Neutrophil (primary cell): ENCODE measurements around the gene KLHDC7B.
A peak's percentile ranks its signal among the peaks of the same experiment; 100 is the strongest.

Source experiments
- H3K27ac ChIP-seq: fragments of 200-600 bp; sonication (generic); 2 replicates; pipeline ENCODE4 v1.5.1; 2016; ENCODE audit warnings: mild to moderate bottlenecking, moderate library complexity
- H3K27me3 ChIP-seq: fragments of 200-600 bp; sonication (generic); 2 replicates; pipeline ENCODE4 v1.6.0; 2016; ENCODE audit warnings: mild to moderate bottlenecking
- H3K36me3 ChIP-seq: fragments of 200-600 bp; sonication (generic); 2 replicates; pipeline ENCODE4 v1.5.1; 2017
- H3K4me1 ChIP-seq, 2 experiments: fragments of 200-600 bp in 1 of 2; sonication (generic) in 1 of 2; 1 replicate in 1 of 2; 2 replicates in 1 of 2; pipeline versions ENCODE4 v1.5.1 to v1.6.1; 2013 to 2016; ENCODE audit warnings: low read depth in 1 of 2, low read length in 1 of 2, mild to moderate bottlenecking in 1 of 2, moderate library complexity in 1 of 2; ENCODE audit not compliant: control insufficient read depth in 1 of 2, insufficient read depth in 1 of 2
- H3K4me3 ChIP-seq, 2 experiments: fragments of 200-600 bp in 1 of 2; sonication (generic) in 1 of 2; 1 replicate in 1 of 2; 2 replicates in 1 of 2; pipeline ENCODE4 v1.5.1; 2013 to 2016; ENCODE audit warnings: low read depth in 1 of 2, low read length in 1 of 2, mild to moderate bottlenecking in 1 of 2, moderate library complexity in 1 of 2
- H3K9me3 ChIP-seq: fragments of 200-600 bp; sonication (generic); 2 replicates; pipeline ENCODE4 v1.5.1; 2016
- TF ChIP-seq, protein P1 (sequence below): fragments of 200-600 bp; sonication (generic); IDR thresholded peaks from 2 replicates; pipeline ENCODE4 v1.5.1; 2016; ENCODE audit warnings: antibody characterized with exemption

Gene KLHDC7B

DNA sequence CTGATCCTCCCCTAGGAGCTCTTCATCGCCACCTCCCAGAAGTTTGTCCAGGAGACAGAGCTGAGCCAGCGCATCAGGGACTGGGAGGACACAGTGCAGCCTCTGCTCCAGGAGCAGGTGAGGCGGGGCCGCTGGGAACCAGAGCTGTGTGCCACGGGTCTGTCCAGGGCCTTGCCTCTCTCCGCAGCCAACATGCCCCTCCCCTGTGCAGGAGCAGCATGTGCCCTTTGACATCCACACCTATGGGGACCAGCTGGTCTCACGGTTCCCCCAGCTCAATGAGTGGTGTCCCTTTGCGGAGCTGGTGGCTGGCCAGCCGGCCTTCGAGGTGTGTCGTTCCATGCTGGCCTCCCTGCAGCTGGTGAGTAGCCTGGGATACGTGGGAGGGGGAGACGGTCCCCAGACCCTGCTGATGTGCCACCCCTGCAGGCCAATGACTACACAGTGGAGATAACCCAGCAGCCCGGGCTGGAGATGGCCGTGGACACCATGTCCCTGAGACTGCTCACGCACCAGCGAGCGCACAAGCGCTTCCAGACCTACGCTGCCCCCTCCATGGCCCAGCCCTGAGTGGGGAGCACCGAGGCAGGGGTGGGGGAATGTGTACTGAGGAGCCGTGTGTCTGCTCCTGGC, 22.8 kb upstream of the KLHDC7B start:
- Histone ChIP-seq H3K9me3 (no peaks in the 10 kb centered on the region), H3K4me3 (no peak overlapping the region), H3K27me3 (no peaks in the 10 kb centered on the region), H3K27ac (no peak overlapping the region), H3K36me3 (peaks cover 53% of the 10 kb centered on the region), H3K4me1 (peaks cover 31 to 33% of the 10 kb centered on the region in 2 experiments)
- TF ChIP-seq, protein P1, sequence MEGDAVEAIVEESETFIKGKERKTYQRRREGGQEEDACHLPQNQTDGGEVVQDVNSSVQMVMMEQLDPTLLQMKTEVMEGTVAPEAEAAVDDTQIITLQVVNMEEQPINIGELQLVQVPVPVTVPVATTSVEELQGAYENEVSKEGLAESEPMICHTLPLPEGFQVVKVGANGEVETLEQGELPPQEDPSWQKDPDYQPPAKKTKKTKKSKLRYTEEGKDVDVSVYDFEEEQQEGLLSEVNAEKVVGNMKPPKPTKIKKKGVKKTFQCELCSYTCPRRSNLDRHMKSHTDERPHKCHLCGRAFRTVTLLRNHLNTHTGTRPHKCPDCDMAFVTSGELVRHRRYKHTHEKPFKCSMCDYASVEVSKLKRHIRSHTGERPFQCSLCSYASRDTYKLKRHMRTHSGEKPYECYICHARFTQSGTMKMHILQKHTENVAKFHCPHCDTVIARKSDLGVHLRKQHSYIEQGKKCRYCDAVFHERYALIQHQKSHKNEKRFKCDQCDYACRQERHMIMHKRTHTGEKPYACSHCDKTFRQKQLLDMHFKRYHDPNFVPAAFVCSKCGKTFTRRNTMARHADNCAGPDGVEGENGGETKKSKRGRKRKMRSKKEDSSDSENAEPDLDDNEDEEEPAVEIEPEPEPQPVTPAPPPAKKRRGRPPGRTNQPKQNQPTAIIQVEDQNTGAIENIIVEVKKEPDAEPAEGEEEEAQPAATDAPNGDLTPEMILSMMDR = no peak

- Histone ChIP-seq H3K4me1 (peaks cover 36 to 39% of the 10 kb centered on the region in 2 experiments), H3K36me3 (peaks cover 53% of the 10 kb centered on the region), H3K9me3 (no peaks in the 10 kb centered on the region), H3K4me3 (no peak overlapping the region), H3K27ac (no peak overlapping the region), H3K27me3 (no peaks in the 10 kb centered on the region)
- TF ChIP-seq, protein P1 = no peak
These were observed 22.3 kb upstream of the KLHDC7B start for GRCh38 chr22:50523458-50523805.

DNA sequence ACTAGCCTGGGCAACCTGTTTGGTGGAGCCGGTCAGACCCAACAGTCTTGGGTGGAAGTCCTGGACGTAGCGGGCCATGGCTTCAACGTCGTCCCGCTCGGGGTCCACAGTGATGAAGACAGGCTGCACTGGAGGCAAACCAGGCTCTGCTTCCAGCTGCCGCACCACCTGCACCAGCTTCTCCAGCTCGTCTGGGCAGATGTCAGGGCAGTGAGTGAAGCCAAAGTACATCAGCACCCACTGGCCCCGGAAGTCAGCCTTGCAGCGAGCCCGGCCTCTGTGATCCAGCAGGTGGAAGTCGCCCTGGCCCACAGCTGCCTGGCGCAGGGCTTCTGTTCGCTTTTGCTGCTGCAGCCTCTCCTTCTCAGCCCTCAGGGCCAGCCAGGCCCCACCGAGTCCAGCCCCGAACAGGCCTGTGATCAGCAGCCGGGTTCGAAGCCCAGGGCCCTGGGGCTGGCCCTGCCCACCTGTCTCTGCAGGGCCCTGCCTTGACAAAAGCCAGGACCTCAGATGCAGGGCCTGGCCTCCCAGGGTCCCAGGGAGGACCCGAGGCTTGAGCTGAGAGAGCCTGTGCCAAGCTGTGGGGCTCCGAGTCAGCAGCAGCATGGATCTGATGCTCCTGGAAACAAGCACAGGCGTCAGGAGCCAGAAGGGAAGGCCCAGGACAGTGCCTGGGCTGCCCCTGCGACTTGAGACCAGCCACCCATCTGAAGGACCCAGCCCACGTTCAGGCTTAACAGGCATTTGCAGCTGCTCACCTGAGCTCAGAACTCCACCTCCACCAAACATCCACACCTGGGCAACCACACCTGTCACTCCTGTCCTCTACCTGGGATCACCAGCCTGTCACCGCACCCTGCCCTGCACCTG, 21.7 kb upstream of the KLHDC7B start:
- H3K9me3 ChIP-seq = no peaks in the 10 kb centered on the region
- H3K36me3 ChIP-seq = peaks cover 53% of the 10 kb centered on the region
- peaks cover 42 to 45% of the 10 kb centered on the region in 2 experiments for H3K4me1 ChIP-seq
- H3K4me3 ChIP-seq = peak overlapping the region; percentile 81 to 98
- peak overlapping the region; percentile 98 for H3K27ac ChIP-seq
- TF ChIP-seq, protein P1 = no peak
- no peaks in the 10 kb centered on the region for H3K27me3 ChIP-seq

DNA sequence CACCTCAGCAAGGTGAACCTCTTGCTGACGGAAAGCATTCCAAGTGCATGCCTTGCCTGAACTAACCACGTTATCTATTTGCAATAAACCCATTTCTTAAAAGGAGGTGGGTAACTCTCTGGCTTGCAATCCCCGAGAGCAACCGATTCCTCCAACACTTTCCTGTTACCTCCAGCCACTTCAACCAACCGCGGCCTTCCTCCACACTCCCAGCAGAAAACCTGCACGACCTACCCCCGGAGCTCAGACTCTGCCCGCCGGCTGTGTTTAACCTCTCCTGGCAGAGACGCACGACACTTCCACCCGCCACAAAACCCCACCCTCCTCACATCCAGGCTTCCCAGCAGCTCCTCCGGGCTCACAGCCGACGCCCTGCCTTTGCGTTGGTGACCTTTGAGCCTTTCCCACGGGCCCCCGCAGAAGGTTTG, 21.0 kb upstream of the KLHDC7B start:
- Histone ChIP-seq H3K27ac (peak overlapping the region; percentile 98), H3K9me3 (no peaks in the 10 kb centered on the region), H3K27me3 (no peaks in the 10 kb centered on the region), H3K36me3 (peaks cover 52% of the 10 kb centered on the region), H3K4me1 (peaks cover 44 to 46% of the 10 kb centered on the region in 2 experiments), H3K4me3 (peak overlapping the region; percentile 81 to 98)
- TF ChIP-seq, protein P1 = no peak

DNA sequence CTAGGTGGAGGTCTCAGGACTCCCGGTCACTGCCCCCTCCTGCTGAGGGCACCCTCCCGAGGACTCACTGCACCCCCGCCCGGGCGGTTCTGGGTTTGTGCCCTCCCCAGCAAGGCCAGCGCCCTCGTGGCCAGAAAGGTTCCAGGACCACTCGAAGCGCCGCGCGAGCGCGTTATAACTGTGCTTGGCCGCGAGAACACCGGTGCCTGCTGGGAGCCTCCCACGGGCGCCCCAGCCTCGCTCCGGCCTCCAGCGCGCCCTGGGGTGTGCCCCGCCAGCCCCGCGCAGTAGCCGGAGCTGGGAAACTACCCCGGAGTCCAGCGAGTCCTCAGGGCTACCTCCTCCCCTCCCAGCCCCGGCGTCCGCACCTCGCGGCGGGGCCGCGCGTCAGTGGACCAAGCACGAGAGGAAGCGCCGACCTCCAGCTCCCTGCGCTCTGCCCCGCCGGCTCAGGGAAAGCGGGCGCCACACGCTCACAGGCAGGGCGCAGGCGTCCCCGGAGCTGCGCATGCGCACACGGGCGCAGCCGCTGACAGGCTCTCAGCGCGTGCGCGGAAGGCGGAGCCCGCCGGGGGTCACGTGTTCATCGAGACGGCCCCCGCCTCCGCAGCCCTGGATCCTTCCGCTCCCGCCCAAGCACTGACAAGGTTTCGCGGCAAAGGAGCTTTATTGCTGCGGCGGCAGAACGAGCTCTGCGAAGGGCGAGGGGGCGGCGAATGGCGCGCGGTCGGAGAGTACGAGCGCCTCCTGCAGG, 20.4 kb upstream of the KLHDC7B start, which contains the start of gene SCO2:
TSS of gene SCO2 (minus strand) at position 495 of the 754 bp plus-strand sequence. CDS start 1,187 bp downstream, outside the sequence.
- H3K27me3 ChIP-seq = no peaks in the 10 kb centered on the region
- H3K36me3 ChIP-seq = peaks cover 52% of the 10 kb centered on the region
- H3K27ac ChIP-seq = peak within 1 kb of the TSS; percentile 98
- TF ChIP-seq, protein P1 = peak; percentile 50
- H3K4me3 ChIP-seq = peak within 1 kb of the TSS; percentile 81 to 98
- peaks cover 44 to 46% of the 10 kb centered on the region in 2 experiments for H3K4me1 ChIP-seq
- no peaks in the 10 kb centered on the region for H3K9me3 ChIP-seq
